NCI-H748 (cell line): ENCODE results near the gene SPAG17.
A peak's percentile ranks its signal among the peaks of the same experiment; 100 is the strongest.

Experiments used
- DNase-seq: peaks from one replicate; lab custom pipeline; 2025; ENCODE audit not compliant: unreplicated experiment; lab: John Stamatoyannopoulos, UW

The SPAG17 gene

DNA sequence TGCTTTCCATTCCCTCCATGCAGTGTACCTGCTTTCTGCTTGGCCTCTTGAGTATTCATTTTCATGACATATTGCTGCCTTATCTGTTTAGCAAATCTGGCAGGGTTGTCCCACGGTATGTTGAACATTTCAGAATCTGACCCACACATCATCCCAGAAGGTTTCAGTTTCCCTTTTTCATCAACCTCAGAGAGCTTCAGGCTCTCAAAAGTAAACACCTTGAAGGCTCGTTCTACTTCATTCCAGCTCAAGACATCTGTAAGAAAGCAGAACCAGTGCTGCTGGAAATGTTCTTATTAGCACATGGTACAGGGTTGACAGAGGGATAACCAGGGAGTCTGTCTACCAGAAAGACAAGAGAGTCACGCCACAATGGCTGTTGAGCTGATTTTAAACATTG lies 103.6 kb downstream of the SPAG17 start:
- DNase-seq, result no peak

DNA sequence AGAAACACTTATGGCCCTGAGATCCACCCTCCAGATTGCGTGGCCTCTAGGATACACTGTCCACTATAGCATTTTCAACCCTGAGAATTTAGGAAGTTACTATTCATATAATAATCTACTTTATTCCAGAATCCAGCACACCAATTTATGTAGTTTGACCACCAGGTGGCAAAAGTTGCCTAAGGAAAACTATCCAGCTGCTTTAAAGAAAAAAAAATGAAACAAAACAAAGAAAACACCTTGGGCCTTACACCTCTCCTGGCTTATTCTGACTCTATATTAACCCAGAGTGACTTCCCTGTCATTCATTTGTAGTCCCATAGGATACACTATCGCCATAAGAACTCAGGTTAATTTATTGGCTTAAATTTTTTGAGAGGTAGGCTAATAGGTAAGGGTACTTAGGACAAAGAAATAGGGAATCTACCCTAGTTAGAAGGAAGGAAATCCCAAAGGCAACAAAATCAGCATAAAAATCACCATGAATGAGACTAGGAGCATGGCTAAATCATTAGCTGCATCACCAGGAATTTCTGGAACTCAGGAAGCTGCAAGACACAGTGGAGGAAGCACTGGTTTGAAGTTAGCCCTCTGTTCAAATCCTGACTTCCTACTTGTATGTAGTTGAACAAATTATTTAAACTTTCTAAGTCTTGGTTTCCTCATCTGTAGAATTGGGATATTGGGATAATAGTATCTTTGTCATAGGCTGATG lies 107.5 kb downstream of the SPAG17 start:
- DNase-seq, result peak; percentile 76

DNA sequence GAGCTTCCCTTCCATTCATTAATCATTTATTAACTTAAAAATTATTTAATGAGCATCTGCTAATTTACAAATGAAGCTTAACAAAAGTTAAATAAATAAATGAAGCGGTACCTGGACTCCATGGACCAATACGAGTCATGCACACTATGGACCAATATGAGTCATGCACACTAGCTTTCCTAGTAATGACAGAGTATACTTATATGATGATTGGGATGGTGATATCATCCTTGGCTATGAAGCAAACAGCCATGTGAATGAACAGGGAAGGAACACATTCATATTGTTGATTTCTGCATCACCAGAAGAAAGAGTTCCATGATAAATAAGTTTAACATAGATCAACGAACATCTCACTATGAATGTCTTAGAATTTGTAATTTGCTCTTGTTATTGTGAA lies 109.9 kb downstream of the SPAG17 start:
- no peak for DNase-seq

DNA sequence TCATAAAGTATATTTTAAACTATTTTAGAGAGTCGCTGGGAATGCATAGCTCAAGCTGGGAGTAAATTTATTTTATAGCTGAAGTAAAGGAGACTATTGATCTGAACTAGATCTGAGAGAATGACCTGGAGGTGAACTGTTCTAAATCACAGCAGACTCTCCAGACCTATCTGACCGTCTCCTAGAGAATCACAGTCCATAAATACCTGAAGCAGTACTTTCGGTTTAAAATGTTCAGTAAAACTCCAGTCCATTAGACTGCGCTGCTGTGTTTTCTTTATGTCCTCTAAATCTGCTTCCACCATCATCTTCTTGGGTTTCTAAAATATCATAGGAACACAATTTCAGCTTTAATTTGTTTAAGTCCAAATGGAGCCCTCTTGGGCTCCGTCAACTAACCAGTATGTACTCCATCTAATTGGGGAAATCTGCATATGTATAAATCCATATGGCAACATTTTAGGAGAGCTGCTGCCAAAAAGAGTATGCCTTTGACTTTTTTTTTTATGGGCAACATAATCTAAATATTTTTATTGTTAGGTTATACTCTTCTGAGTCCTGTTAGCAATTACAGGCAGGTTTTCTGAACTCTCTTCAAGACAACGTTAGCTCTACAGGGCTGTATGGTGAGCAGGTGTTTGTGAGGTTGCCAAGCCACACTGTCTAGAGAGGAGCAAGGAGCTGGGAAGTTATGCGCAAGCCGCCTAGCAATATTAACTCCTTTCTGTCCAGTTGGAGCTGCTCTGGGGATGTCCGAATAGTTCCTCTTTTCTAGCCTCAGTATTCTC lies 111.2 kb downstream of the SPAG17 start:
- DNase-seq, result no peak

DNA sequence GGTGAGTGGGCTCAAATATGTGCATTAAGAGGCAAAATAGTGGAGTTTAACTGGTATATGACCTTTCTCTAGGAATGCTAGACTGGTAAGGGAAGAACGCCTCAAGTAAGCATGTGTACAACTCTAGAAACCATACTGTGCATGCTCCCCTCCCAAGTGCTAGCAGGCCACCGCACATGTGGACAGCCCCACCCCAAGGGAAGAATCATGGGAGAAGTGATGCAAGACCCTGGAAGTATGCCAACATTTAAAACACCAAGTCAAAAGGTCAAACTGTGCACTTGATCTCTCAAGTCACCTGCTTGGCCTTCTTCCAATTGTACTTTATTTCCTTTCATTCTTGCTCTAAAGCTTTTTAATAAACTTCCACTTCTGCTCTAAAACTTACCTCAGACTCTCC lies 135.0 kb downstream of the SPAG17 start:
- DNase-seq, result peak; percentile 18

- no peak for DNase-seq
These were observed 137.3 kb downstream of the SPAG17 start for GRCh38 chr1:118047650-118048224.

DNA sequence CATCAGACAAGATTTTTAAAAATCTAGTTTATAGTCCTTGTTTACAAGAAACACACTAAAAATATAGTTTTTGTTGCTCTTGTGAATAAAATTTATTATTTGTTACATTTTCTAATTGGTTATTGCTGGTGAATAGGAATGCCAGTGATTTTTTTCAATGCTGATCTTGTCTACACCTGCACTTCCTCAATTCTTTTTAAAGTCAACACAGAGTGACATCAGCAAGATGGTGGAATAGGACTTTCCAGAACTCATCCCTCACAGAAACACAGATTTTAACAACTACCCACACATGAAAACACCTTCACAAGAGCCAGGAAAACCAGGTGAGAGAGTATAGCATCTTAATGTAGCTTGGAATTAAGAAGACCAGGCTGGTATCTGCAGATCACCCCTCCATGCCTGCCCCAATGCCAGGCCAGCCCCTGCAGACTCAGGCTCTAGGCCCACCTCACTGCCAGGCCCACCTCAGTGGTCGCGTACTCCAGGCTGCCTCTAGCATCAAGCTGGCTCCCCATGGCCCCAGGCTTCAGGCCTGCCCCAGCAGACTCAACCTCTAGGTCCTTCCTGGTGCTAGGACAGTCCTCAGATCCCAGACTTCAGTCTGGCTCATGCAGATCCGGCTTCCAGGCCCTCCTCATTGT lies 137.9 kb downstream of the SPAG17 start:
- no peak for DNase-seq

DNA sequence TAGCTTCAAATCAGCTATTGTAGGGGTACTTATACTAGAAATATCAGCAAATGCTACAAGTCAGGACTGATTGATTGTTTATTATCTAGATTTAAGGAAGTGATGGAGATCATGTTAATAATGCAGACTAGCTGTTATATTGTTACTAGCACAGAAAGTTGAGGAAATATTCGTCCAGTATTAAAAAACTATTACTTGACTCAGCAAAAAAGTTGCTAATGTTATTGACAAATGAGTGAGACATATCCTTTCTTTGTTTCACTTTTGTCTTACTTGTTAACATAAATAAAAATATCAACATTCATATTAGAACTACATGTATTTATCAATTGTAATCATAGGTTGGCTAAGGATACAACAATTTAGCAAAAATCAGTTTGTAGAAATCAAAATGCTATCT lies 141.4 kb downstream of the SPAG17 start:
- no peak for DNase-seq

- no peak for DNase-seq
These were observed 142.5 kb downstream of the SPAG17 start for GRCh38 chr1:118042501-118042900.

DNA sequence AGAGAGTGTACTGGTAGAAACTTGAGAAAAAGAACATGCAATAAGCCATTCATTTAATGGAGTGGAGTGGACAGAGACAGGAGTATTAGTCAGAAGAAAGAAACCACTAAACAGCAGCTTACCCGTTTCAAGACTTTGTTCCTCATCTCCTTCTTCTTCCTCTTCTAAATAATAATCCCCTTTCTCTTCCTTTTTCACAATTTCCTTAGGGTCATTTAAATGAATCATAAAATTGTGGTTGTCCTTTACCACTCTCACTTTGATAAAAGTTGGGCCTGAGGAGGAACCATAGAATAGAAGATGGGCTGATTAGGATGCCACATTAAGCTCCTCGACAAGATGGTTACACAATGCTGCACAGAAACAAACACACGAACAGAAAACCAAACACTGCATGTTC lies 145.9 kb downstream of the SPAG17 start:
- DNase-seq, result no peak

DNA sequence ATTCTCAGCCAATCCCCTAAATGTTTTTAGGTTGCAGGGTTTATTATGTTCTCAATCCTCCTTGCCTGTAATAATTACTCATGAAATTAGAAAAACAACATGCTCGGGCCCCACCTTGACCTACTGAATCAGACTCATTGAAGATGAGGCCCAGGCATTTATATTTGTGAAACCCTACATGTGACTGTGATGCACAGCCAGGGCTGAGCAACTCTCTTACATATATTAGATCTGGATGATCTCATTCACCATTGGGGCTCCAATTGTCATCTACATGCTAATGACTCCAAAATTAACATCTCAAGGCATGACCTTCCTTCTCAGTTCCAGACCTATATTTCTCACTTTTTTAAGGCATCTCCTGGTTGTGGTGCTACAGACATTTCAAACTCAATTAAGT lies 152.1 kb downstream of the SPAG17 start:
- no peak for DNase-seq

DNA sequence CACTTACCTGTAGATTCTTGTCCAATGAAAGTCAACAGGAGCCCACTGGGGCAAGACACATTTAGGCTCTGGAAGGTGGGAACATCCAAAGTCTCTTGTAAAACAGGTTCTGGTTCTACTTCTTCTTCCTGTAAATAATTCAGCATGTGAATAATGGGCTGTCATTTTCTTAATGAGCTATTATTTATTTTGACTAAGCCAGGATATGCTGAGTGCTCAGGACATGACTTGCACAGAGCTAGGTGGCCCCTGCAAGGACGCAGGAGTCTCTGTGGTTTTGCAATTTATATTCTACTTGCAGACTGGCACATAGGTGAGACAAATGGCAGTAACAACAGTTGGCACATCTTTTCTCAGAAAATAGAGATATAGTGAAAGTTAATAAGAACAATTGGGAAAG lies 156.8 kb downstream of the SPAG17 start:
- DNase-seq, result peak; percentile 14

GRCh38 chr1:118023199-118023598 lies 161.8 kb downstream of the SPAG17 start:
- DNase-seq, result peak; percentile 23

DNA sequence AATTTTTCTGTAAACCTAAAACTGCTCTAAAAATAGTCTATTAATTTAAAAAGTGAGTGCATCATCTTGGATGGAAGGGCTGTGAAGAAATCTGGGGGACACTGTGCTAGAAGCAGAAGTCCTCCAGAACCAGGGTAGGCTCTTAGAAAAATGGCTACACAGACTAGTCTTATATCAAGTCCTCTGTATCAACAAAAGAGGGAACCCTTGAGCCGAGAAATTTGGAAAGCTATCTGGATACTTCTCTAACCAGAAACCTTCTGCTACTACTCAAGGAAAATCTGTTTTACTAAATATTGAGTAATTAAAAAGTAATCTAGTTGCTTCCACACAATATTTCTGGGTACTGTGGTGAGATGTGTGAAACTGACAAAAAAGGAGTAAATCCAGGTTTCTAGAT lies 163.4 kb downstream of the SPAG17 start:
- peak; percentile 28 for DNase-seq

- DNase-seq, result no peak
These were observed 167.0 kb downstream of the SPAG17 start for GRCh38 chr1:118018060-118018459.

DNA sequence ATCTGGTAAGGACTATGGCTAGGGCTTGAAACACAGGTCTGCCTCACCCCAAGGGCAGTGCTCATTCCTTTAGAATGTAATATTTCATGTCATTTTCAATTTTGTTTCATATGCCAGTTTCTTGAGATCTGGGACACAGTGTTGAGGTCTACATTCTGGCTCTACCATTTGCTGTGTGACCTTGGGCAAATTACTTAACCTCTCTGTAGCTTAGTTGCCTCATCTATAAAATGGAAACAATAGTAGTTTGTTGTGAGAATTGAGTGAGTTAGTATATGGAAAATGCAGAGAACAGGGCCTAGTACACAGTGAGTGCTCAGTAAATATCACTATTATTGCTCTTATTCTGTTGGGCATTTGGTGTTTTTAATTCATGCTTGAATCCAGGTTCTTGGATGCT lies 171.1 kb downstream of the SPAG17 start:
- no peak for DNase-seq

- no peak for DNase-seq
These were observed 171.7 kb downstream of the SPAG17 start for GRCh38 chr1:118013336-118013735.

DNA sequence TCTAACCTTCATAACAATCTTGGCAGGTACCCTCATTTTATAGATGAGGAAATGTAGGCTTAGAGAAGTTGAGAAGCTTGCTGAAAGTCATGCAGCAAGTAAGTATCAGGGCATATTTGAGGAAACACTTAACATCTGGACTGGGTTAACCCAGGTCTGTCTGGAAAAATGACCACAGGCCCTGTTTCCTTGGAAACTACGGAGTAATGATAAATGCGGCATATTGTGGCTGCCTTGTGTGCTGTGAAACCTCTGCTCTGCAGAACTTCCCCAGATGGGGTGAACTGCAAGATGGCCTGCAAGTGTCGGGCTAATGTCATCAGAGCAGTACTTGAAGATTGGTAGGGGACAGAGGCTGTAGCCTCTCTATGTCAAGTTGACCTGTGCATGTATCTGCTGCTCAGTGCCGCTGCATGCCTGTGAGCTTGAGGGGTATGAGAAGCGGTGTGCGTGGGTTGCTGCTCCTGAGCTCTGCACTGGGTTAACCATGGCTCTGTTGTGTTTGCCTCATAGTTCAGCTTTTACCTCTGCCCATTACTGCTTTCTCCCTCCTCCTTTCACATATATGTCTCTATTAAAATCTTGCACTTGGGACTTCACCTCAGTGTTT lies 172.4 kb downstream of the SPAG17 start:
- no peak for DNase-seq

DNA sequence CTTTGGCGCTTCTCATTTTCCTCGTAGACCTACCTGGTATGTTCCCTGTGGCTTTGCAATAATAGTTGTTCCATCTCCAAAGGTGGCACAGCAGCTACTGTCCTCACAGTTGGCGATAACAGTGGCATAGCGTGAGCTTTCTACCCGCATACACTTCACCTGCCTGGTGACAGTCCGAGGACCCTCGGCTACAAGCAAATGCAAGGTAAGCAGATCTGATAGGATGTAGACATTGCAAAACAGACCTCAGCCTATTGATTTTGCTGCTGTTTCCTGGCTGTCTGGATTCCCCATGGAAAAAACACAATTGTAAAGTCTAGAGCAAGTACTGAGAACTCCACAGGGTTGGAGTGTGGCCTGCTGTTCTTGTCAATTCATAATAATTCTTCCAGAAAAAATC lies 177.0 kb downstream of the SPAG17 start:
- DNase-seq, result no peak

DNA sequence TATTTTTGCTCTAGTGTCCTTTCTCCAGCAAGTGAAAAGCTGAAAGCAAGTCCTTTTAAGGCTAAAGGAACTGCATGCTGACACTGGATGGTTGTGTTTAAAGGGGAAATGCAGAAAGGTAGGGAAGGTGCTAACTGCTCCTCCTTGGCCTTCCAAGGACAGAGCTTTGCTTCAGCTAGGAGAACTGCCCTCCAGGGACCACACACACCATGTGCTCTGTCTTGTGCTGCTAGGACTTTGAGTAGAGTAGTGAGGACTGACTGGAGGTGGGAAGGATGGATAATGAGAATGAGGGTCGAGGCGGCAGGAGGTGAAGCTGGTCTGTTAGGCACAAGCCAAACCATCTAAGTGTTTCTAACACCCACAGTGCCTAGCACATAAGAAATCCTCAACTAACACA lies 177.6 kb downstream of the SPAG17 start:
- no peak for DNase-seq

GRCh38 chr1:118004312-118004711 lies 180.7 kb downstream of the SPAG17 start:
- DNase-seq, result no peak
